Panc1 (cell line): ENCODE results near the gene RGL4.

ENCODE experiments used
- POLR2AphosphoS5 ChIP-seq: IDR thresholded peaks from 2 replicates; pipeline ENCODE4 v1.6.1; 2012; ENCODE audit warnings: mild to moderate bottlenecking, low read depth, low read length, moderate library complexity
- SIN3A ChIP-seq: IDR thresholded peaks from 2 replicates; pipeline ENCODE4 v1.6.1; 2012; ENCODE audit warnings: low read depth, mild to moderate bottlenecking, low read length, moderate library complexity, borderline replicate concordance; ENCODE audit not compliant: insufficient read depth
- TF ChIP-seq, protein P1 (sequence below): fragments of 450-650 bp; IDR thresholded peaks from 2 replicates; pipeline ENCODE4 v1.5.1; 2017; ENCODE audit warnings: mild to moderate bottlenecking

- TF ChIP-seq, protein P1, sequence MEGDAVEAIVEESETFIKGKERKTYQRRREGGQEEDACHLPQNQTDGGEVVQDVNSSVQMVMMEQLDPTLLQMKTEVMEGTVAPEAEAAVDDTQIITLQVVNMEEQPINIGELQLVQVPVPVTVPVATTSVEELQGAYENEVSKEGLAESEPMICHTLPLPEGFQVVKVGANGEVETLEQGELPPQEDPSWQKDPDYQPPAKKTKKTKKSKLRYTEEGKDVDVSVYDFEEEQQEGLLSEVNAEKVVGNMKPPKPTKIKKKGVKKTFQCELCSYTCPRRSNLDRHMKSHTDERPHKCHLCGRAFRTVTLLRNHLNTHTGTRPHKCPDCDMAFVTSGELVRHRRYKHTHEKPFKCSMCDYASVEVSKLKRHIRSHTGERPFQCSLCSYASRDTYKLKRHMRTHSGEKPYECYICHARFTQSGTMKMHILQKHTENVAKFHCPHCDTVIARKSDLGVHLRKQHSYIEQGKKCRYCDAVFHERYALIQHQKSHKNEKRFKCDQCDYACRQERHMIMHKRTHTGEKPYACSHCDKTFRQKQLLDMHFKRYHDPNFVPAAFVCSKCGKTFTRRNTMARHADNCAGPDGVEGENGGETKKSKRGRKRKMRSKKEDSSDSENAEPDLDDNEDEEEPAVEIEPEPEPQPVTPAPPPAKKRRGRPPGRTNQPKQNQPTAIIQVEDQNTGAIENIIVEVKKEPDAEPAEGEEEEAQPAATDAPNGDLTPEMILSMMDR = no peak
- TF ChIP-seq POLR2AphosphoS5 (no peak), SIN3A (no peak)
These were observed 18.3 kb downstream of the RGL4 start for GRCh38 chr22:23709107-23709506.
